Coronary artery (tissue), 2 donors: ENCODE data around the gene PDE5A.

ENCODE experiments used
- DNase-seq: peaks from one replicate; pipeline ENCODE4 v3.0.0-alpha.2; 2017; ENCODE audit warnings: low spot score
- H3K27ac ChIP-seq, 2 donors: fragments of 200-600 bp; sonication (generic); one replicate each; pipeline ENCODE4 v1.5.1; 2016 to 2019
- H3K4me3 ChIP-seq: fragments of 200-600 bp; sonication (generic); 2 replicates; pipeline ENCODE4 v1.5.1; 2016; ENCODE audit warnings: mild to moderate bottlenecking, moderate library complexity
- CTCF ChIP-seq: fragments of 200-600 bp; sonication (generic); IDR thresholded peaks from one replicate; pipeline ENCODE4 v1.5.1; 2019; ENCODE audit warnings: antibody characterized with exemption

The PDE5A gene

GRCh38 chr4:119537586-119537985 lies 91.0 kb downstream of the PDE5A start:
- DNase-seq = no peak
- Histone ChIP-seq H3K27ac (peak overlapping the region; percentile 31 to 57), H3K4me3 (no peak overlapping the region)
- TF ChIP-seq CTCF = no peak

- no peak for TF ChIP-seq CTCF
- Histone ChIP-seq H3K27ac (peak overlapping the region; percentile 31 to 44), H3K4me3 (no peak overlapping the region)
- DNase-seq = no peak
Observed at GRCh38 chr4:119536572-119537528, 91.8 kb downstream of the PDE5A start.

- Histone ChIP-seq H3K4me3 (no peak overlapping the region), H3K27ac (peak overlapping the region; percentile 7 to 15)
- no peak for TF ChIP-seq CTCF
- no peak for DNase-seq
Observed at GRCh38 chr4:119532319-119532718, 96.3 kb downstream of the PDE5A start.

- H3K27ac ChIP-seq = peak overlapping the region in 1 of 2 donors; percentile 8
- no peak for TF ChIP-seq CTCF
- no peak for DNase-seq
- no peak overlapping the region for H3K4me3 ChIP-seq
Observed at GRCh38 chr4:119529788-119530187, 98.8 kb downstream of the PDE5A start.

- peak overlapping the region; percentile 17 to 44 for H3K27ac ChIP-seq
- no peak for DNase-seq
- H3K4me3 ChIP-seq = no peak overlapping the region
- no peak for TF ChIP-seq CTCF
Observed at GRCh38 chr4:119526786-119527550, 101.6 kb downstream of the PDE5A start.

- no peak for DNase-seq
- TF ChIP-seq CTCF = no peak
- H3K27ac ChIP-seq = peak overlapping the region; percentile 17 to 44
- H3K4me3 ChIP-seq = no peak overlapping the region
Observed at GRCh38 chr4:119525771-119526712, 102.6 kb downstream of the PDE5A start.
